GM23248 (cell line): ENCODE results near the gene SLC6A19. TPM values are rescaled to one million over a fixed set of nuclear protein-coding genes. Genes with fewer than 3 reads are reported as not detected.

ENCODE experiments used
- DNase-seq: peaks from one replicate; pipeline ENCODE4 v3.0.0-alpha.2; 2015
- H2AFZ ChIP-seq: fragments of 200-600 bp; sonication (generic); 2 replicates; pipeline ENCODE4 v1.6.1; 2016; ENCODE audit warnings: antibody characterized with exemption
- H3F3A ChIP-seq: fragments of 200-600 bp; sonication (generic); 2 replicates; pipeline ENCODE4 v1.6.1; 2016; ENCODE audit warnings: mild to moderate bottlenecking, antibody characterized with exemption, mixed run types; ENCODE audit not compliant: insufficient read depth
- H3K27ac ChIP-seq: fragments of 200-600 bp; sonication (generic); 2 replicates; pipeline ENCODE4 v1.5.1; 2016; ENCODE audit warnings: mild to moderate bottlenecking
- H3K27me3 ChIP-seq: fragments of 200-600 bp; sonication (generic); replicated peaks from 2 replicates; pipeline ENCODE4 v1.6.1; 2016; ENCODE audit warnings: mild to moderate bottlenecking; ENCODE audit not compliant: insufficient read depth
- H3K36me3 ChIP-seq: fragments of 200-600 bp; sonication (generic); 2 replicates; pipeline ENCODE4 v1.6.1; 2016; ENCODE audit warnings: low read depth, mild to moderate bottlenecking
- H3K4me1 ChIP-seq: fragments of 200-600 bp; sonication (generic); 2 replicates; pipeline ENCODE4 v1.6.1; 2016; ENCODE audit warnings: mild to moderate bottlenecking; ENCODE audit not compliant: insufficient read depth
- H3K4me2 ChIP-seq: fragments of 200-600 bp; sonication (generic); one replicate; pipeline ENCODE4 v1.6.1; 2016; ENCODE audit warnings: mild to moderate bottlenecking; ENCODE audit not compliant: unreplicated experiment
- H3K4me3 ChIP-seq: fragments of 200-600 bp; sonication (generic); 2 replicates; pipeline ENCODE4 v1.5.1; 2016; ENCODE audit warnings: mild to moderate bottlenecking
- H3K79me2 ChIP-seq: fragments of 200-600 bp; sonication (generic); 2 replicates; pipeline ENCODE4 v1.6.1; 2016; ENCODE audit warnings: mild to moderate bottlenecking; ENCODE audit not compliant: insufficient read depth
- H3K9ac ChIP-seq: fragments of 200-600 bp; sonication (generic); 2 replicates; pipeline ENCODE4 v1.6.1; 2016; ENCODE audit warnings: mild to moderate bottlenecking
- H3K9me2 ChIP-seq: fragments of 200-600 bp; sonication (generic); 2 replicates; pipeline ENCODE4 v1.6.1; 2016; ENCODE audit warnings: mixed run types, mild to moderate bottlenecking, moderate library complexity; ENCODE audit not compliant: insufficient read depth
- H3K9me3 ChIP-seq: fragments of 200-600 bp; sonication (generic); one replicate; pipeline ENCODE4 v1.6.1; 2017; ENCODE audit warnings: low read depth
- H4K20me1 ChIP-seq: fragments of 200-600 bp; sonication (generic); 2 replicates; pipeline ENCODE4 v1.6.0; 2016; ENCODE audit not compliant: insufficient read depth
- EZH2 ChIP-seq: fragments of 200-600 bp; sonication (generic); IDR thresholded peaks from 2 replicates; pipeline ENCODE4 v1.6.1; 2018; ENCODE audit warnings: antibody characterized with exemption, mild to moderate bottlenecking; ENCODE audit not compliant: insufficient read depth, poor library complexity, severe bottlenecking
- EZH2phosphoT487 ChIP-seq: fragments of 200-600 bp; sonication (generic); IDR thresholded peaks from 2 replicates; pipeline ENCODE4 v1.6.1; 2018; ENCODE audit warnings: antibody characterized with exemption, moderate library complexity, mild to moderate bottlenecking, low read depth; ENCODE audit not compliant: insufficient read depth
- WGBS, 2 experiments: methylation state at CpG; one replicate each; pipeline ENCODE4 v1.1.6; 2015 to 2017; ENCODE audit warnings: low lambda C conversion rate in 2 of 2, low coverage in 1 of 2; ENCODE audit errors: missing lambda C conversion rate in 2 of 2; 5-methylcytosine and 5-hydroxymethylcytosine counted together
- in situ Hi-C: fragments of 300-500 bp; cut with MboI; formaldehyde crosslinking; loops from 2 replicates; pipeline ENCODE4 v1.15.0; 2020
- polyA plus RNA-seq: library from polyadenylated mRNA; unstranded; fragments of >200 nt; fragmentation: Nextera tagmentation; extraction: Ambion mirVana; gene quantifications from 2 replicates; pipeline ENCODE4 v1.2.1, GENCODE V29; 2016
- total RNA-seq: library from RNA; depleted of rRNA; stranded (reverse); fragments of >200 nt; shearing (Covaris generic); gene quantifications from 2 replicates; pipeline ENCODE4 v1.2.3, GENCODE V29; 2014

SLC6A19 gene
- total and polyA plus RNA-seq, 2 experiments from 2014 or later, result not detected

DNA sequence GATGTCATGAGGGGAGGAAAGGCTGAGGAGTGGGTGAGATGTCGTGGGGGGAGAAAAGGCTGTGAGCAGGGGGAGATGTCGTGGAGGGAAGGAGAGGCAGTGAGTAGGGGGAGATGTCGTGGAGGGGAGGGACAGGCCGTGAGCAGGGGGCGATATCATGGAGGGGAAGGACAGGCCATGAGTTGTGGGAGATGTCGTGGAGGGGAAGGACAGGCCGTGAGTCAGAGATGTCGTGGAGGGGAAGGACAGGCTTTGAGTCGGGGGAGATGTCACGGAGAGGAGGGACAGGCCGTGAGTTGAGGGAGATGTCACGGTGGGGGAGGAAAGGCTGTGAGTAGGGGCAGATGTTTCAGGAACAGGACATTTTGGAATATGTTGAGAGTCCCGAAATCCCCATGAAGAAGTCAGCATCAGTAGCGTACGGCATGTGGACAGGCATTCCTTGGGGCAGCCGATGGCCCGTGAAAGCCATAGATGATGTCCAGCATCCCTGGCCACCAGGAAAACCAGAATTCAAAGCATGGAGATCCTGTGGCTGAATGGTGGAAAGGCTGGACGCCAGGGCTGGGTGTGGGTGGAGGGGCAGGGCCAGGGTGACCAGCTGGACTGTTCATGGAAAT, 8.3 kb upstream of the SLC6A19 start:
- DNase-seq, result no peak
- peaks cover 29% of the 10 kb centered on the region for H3K27me3 ChIP-seq
- H3K4me3 ChIP-seq, result no peak overlapping the region
- H3K4me2 ChIP-seq, result no peak overlapping the region
- H3K9ac ChIP-seq, result no peak overlapping the region
- 51 to 61% methylated on average over 10 to 18 of the region's 18 CpGs for WGBS, 2 experiments
- TF ChIP-seq EZH2phosphoT487 (no peak), EZH2 (no peak)
- no peaks in the 10 kb centered on the region for H4K20me1 ChIP-seq
- H3K9me2 ChIP-seq, result no peaks in the 10 kb centered on the region
- no peaks in the 10 kb centered on the region for H3K9me3 ChIP-seq
- no peak overlapping the region for H3K27ac ChIP-seq
- no peaks in the 10 kb centered on the region for H3K36me3 ChIP-seq
- in situ Hi-C loops, result no loop called here
- H3K79me2 ChIP-seq, result no peaks in the 10 kb centered on the region
- H2AFZ ChIP-seq, result no peak overlapping the region
- H3K4me1 ChIP-seq, result no peaks in the 10 kb centered on the region
- H3F3A ChIP-seq, result no peaks in the 10 kb centered on the region

GRCh38 chr5:1193591-1193985, 7.8 kb upstream of the SLC6A19 start:
- no peak overlapping the region for H3K27ac ChIP-seq
- H3F3A ChIP-seq, result no peaks in the 10 kb centered on the region
- no peaks in the 10 kb centered on the region for H3K36me3 ChIP-seq
- 60 to 62% methylated on average over 28 of the region's 28 CpGs for WGBS, 2 experiments
- no peaks in the 10 kb centered on the region for H4K20me1 ChIP-seq
- TF ChIP-seq EZH2phosphoT487, result no peak
- TF ChIP-seq EZH2, result no peak
- no peak for DNase-seq
- no peak overlapping the region for H2AFZ ChIP-seq
- H3K9me2 ChIP-seq, result no peaks in the 10 kb centered on the region
- H3K79me2 ChIP-seq, result no peaks in the 10 kb centered on the region
- no peaks in the 10 kb centered on the region for H3K4me1 ChIP-seq
- no peaks in the 10 kb centered on the region for H3K9me3 ChIP-seq
- H3K4me2 ChIP-seq, result no peak overlapping the region
- H3K9ac ChIP-seq, result no peak overlapping the region
- H3K27me3 ChIP-seq, result peaks cover 29% of the 10 kb centered on the region
- H3K4me3 ChIP-seq, result no peak overlapping the region
- in situ Hi-C loops, result no loop called here

DNA sequence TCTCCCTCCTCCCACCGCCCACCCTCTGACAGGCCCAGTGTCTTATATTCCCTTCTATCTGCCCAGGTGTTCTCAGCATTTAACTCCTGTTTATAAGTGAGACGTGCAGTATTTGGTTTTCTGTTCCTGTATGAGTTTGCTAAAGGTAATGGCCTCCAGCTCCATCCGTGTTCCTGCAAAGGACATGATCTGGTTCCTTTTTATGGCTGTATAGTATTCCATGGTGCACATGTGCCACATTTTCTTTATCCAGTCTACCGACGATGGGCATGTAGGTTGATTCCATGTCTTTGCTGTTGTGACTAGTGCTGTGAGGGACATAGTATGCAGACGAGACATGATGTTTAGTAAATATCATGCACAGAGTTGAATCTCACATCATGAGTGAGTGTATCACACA, 7.0 kb upstream of the SLC6A19 start:
- Histone ChIP-seq H3K79me2 (no peaks in the 10 kb centered on the region), H3K27me3 (peaks cover 31% of the 10 kb centered on the region), H3K4me3 (no peak overlapping the region), H3K9ac (no peak overlapping the region), H3K4me2 (no peak overlapping the region), H3F3A (no peaks in the 10 kb centered on the region), H3K4me1 (no peaks in the 10 kb centered on the region), H3K9me2 (no peaks in the 10 kb centered on the region), H3K36me3 (no peaks in the 10 kb centered on the region), H3K9me3 (no peaks in the 10 kb centered on the region), H4K20me1 (no peaks in the 10 kb centered on the region), H2AFZ (no peak overlapping the region), H3K27ac (no peak overlapping the region)
- in situ Hi-C loops, result no loop called here
- TF ChIP-seq EZH2phosphoT487 (no peak), EZH2 (no peak)
- WGBS, 2 experiments, result 55 to 57% methylated on average over 6 of the region's 6 CpGs
- no peak for DNase-seq

- 47 to 51% methylated on average over 5 of the region's 5 CpGs for WGBS, 2 experiments
- Histone ChIP-seq H2AFZ (no peak overlapping the region), H3K9me2 (no peaks in the 10 kb centered on the region), H3K27me3 (peaks cover 30% of the 10 kb centered on the region), H3K9ac (no peak overlapping the region), H3K4me2 (no peak overlapping the region), H3K9me3 (no peaks in the 10 kb centered on the region), H3K79me2 (no peaks in the 10 kb centered on the region), H3F3A (no peaks in the 10 kb centered on the region), H3K36me3 (no peaks in the 10 kb centered on the region), H3K4me3 (no peak overlapping the region), H3K4me1 (no peaks in the 10 kb centered on the region), H3K27ac (no peak overlapping the region), H4K20me1 (no peaks in the 10 kb centered on the region)
- TF ChIP-seq EZH2phosphoT487 (no peak), EZH2 (no peak)
- no peak for DNase-seq
- in situ Hi-C loops, result no loop called here
Measured at GRCh38 chr5:1195439-1195838, 6.0 kb upstream of the SLC6A19 start.

DNA sequence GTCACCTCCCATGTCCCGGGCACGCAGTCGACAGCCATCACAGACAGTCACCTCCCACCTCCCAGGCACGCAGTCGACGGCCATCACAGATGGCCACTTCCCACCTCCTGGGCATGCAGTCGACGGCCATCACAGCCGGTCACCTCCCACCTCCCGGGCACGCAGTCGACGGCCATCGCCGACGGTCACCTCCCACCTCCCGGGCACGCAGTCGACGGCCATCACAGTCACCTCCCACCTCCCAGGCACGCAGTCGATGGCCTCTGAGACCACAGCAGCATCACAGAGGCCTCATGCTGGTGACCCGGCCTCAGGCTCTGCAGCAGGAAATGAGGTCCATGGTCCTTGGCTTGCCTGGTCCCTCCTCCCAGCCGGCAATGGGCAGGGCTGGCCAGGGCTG, 5.5 kb upstream of the SLC6A19 start:
- Histone ChIP-seq H3K79me2 (no peaks in the 10 kb centered on the region), H3F3A (no peaks in the 10 kb centered on the region), H3K4me3 (no peak overlapping the region), H3K4me1 (no peaks in the 10 kb centered on the region), H3K36me3 (no peaks in the 10 kb centered on the region), H3K9me2 (no peaks in the 10 kb centered on the region), H3K4me2 (no peak overlapping the region), H4K20me1 (no peaks in the 10 kb centered on the region), H3K27me3 (peaks cover 25% of the 10 kb centered on the region), H3K9me3 (no peaks in the 10 kb centered on the region), H2AFZ (no peak overlapping the region), H3K9ac (no peak overlapping the region), H3K27ac (no peak overlapping the region)
- in situ Hi-C loops, result no loop called here
- TF ChIP-seq EZH2, result no peak
- TF ChIP-seq EZH2phosphoT487, result no peak
- 61 to 67% methylated on average over 24 of the region's 24 CpGs for WGBS, 2 experiments
- no peak for DNase-seq
